ENCODE data around the gene SNX20. TPM values are rescaled to one million over a fixed set of nuclear protein-coding genes. Genes with fewer than 3 reads are reported as not detected.

SNX20 gene
- total RNA-seq, 4 donors from 2014 or later: 3.0 to 8.5 (median 4.0) TPM

DNA sequence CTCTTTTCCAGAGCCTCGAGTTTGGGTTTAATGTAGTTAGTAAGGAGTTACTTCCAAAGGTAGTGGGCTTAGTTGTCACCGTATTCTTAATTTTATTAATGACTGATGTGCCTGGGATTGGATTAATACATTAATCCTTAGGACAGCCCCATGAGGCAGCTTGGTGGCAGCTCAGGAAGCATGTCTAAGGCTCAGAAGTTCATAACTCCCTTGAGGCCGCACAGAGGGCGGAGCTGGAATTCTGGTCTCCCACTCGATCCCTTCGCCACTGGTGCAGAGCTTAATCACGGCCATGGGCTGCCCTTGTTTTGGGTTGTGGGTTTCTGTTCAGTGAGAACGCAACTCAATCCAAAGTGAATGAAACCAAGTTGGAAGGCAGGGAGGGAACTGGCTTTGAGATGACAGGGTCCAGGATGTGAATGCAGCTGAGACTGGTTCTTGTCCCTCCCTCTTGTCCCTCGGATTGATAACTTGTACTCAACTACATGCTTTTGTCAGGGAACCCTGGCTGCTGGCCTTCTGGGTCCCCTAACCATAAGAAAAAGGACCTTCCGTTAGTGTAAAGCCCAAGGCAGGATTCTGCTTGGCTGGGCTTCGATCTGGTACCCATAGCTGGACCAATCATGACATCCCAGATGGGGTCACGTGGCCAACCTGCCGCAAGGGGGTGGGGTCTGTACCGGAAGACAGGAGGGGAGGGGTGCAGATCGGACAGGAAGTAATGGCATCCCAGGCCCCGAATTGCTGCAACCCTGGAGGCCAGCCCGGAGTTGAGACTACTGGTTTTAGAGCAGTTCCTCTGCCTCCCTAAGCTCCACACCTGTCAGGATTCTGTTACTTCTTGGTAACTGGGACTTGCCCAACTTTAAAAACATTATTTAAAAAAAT, 45.4 kb downstream of the SNX20 start:
- TF ChIP-seq, protein P1, sequence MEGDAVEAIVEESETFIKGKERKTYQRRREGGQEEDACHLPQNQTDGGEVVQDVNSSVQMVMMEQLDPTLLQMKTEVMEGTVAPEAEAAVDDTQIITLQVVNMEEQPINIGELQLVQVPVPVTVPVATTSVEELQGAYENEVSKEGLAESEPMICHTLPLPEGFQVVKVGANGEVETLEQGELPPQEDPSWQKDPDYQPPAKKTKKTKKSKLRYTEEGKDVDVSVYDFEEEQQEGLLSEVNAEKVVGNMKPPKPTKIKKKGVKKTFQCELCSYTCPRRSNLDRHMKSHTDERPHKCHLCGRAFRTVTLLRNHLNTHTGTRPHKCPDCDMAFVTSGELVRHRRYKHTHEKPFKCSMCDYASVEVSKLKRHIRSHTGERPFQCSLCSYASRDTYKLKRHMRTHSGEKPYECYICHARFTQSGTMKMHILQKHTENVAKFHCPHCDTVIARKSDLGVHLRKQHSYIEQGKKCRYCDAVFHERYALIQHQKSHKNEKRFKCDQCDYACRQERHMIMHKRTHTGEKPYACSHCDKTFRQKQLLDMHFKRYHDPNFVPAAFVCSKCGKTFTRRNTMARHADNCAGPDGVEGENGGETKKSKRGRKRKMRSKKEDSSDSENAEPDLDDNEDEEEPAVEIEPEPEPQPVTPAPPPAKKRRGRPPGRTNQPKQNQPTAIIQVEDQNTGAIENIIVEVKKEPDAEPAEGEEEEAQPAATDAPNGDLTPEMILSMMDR (IDR thresholded peaks at IDR 0.05; ENCODE audit: low read depth): no peak

DNA sequence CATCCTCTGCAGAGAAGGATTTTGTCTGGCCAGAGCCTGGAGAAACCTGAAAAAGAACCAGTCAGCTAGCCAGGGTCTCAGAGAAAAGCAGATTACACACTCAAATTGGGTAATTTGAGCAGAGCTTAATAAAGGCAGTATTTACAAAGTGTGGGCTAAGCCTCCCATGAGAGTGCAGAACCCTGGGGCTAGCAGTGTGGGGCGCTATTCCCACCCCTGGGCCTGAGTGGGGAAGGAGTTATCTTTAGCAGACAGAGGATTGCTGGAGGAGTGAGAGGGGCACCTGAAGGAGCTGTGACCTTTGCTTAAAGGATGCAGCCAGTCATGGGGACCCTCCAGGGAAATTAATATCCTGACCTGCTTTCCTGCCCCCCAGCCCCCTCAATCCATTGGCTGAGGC, 46.2 kb downstream of the SNX20 start:
- TF ChIP-seq, protein P1 (IDR thresholded peaks at IDR 0.05; ENCODE audit: low read depth): no peak

DNA sequence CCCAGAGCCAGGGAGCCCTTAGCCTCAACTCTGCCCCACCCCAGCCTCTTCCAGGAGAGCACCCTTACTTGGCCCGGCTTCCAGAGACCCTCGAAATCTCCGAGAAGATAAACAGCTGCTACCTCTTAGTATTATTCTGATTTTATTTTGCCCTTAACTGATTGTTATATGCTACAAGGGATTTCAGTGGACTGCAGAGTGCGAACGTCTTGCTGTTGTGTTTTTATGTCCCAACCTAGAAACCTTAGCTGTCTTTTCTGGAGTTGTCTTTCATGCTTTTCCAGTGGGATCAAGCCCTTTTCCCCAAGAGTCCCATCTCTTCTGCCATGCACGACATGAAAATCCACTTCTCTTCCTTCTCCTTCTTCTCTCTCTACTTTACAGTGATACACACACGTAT, 47.0 kb downstream of the SNX20 start:
- TF ChIP-seq, protein P1 (IDR thresholded peaks at IDR 0.05; ENCODE audit: low read depth): no peak

DNA sequence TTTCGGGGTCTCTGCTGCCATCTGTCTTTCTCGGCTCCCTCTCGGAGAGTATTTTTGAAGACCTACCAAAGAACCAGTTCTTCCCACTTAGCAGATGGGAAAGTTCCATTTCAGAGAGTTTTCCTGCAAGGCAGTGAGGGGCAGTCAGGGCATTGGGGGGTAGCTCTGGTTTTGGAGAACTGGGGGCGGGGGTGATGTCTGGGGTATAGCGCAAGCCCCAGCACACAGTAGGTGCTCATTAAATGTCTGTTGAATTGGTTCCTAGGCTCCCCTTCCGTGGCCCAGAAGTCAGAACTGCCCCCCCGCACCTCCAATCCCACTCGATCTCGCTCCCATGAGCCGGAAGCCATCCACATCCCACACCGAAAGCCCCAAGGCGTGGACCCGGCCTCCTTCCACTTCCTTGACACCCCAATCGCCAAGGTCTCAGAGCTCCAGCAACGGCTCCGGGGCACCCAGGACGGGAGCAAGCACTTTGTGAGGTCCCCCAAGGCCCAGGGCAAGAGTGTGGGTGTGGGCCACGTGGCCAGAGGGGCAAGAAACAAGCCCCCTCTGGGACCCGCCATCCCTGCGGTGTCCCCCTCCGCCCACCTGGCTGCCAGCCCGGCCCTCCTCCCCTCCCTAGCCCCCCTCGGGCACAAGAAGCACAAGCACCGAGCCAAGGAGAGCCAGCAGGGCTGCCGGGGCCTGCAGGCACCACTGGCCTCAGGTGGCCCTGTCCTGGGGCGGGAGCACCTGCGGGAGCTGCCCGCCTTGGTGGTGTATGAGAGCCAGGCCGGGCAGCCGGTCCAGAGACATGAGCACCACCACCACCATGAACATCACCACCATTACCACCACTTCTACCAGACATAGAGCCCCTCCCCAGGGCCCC, 47.9 kb downstream of the SNX20 start:
- TF ChIP-seq, protein P1 (IDR thresholded peaks at IDR 0.05; ENCODE audit: low read depth): no peak

DNA sequence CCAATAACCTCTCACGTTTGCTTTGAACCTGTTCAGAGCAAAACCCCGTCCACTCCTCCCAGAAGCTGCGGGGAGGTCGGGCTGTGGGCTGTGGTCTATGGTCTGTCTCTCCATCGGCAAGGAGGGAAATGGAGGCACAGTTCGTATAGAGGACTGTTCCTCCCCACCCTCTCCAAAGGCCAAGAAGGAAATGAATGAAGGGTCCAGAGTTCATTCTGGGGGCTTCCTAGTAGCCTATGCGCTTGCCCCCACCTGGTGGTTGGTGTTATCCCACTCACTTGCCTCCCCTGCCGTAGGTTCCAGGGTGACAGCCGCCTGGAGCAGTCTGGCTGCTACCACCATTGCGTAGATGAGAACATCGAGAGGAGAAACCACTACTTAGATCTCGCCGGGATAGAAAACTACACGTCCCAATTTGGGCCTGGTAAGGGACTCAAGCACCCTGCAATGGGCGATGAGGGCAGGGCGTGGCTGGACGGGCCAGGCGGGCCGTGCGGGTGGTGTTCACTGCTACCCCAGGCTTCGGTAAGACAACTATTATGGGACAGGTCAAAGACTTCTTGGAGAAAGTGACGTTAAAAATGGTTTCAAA, 49.0 kb downstream of the SNX20 start:
- TF ChIP-seq, protein P1 (IDR thresholded peaks at IDR 0.05; ENCODE audit: low read depth): no peak

DNA sequence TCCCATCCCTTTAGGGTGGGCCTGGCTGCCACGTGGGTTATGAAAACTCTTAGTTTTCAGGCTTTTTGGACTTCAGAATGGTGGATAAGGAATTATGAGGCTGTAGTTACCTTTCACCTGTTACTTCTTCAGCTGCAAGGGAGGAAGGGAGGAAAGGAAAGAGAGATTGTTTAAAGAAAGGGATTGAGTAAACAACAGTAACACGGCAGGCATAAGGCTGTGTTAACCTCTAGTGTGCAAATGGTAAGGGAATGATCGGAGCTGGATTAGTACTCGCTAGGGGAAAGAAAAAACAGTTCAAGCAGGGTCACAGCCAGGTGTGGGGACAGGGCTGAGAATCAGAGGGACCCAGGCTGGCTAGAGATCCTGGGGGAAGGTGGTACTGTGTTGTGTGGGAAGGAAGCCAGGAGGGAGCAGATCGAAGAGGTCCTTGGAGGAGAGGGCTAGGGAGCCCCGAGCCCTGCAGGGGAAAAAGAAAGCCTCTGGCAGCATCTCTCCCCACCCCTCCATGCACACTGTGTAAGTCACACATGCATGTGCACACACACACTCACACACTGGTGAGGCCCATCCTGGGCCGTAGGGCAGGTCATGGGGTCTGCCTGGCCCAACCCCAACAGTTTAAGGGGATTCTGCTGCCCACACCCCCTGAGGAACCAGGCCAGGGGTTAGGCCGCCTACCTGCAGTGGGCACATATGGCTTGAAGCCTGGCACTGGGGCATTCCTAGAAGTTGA, 49.7 kb downstream of the SNX20 start:
- TF ChIP-seq, protein P1 (IDR thresholded peaks at IDR 0.05; ENCODE audit: low read depth): no peak

Measured in subcutaneous adipose tissue (tissue), 4 donors.